M059J (cell line): Measurements from ENCODE around the gene DCLK3. TPM values are rescaled to one million over a fixed set of nuclear protein-coding genes. Genes with fewer than 3 reads are reported as not detected.

Source experiments
- DNase-seq: peaks from one replicate; pipeline ENCODE4 v3.0.0-alpha.2; 2012; ENCODE audit warnings: low read depth
- total RNA-seq: library from RNA; depleted of rRNA; stranded (reverse); fragments of >200 nt; shearing (Covaris generic); gene quantifications from 2 replicates; pipeline ENCODE4 v1.2.3, GENCODE V29; 2014; rRNA removed

DCLK3 gene, protein sequence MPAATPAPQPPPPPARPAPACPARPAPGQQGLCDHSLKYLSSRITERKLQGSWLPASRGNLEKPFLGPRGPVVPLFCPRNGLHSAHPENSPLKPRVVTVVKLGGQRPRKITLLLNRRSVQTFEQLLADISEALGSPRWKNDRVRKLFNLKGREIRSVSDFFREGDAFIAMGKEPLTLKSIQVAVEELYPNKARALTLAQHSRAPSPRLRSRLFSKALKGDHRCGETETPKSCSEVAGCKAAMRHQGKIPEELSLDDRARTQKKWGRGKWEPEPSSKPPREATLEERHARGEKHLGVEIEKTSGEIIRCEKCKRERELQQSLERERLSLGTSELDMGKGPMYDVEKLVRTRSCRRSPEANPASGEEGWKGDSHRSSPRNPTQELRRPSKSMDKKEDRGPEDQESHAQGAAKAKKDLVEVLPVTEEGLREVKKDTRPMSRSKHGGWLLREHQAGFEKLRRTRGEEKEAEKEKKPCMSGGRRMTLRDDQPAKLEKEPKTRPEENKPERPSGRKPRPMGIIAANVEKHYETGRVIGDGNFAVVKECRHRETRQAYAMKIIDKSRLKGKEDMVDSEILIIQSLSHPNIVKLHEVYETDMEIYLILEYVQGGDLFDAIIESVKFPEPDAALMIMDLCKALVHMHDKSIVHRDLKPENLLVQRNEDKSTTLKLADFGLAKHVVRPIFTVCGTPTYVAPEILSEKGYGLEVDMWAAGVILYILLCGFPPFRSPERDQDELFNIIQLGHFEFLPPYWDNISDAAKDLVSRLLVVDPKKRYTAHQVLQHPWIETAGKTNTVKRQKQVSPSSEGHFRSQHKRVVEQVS
- total RNA-seq, result not detected in 2 replicates

DNA sequence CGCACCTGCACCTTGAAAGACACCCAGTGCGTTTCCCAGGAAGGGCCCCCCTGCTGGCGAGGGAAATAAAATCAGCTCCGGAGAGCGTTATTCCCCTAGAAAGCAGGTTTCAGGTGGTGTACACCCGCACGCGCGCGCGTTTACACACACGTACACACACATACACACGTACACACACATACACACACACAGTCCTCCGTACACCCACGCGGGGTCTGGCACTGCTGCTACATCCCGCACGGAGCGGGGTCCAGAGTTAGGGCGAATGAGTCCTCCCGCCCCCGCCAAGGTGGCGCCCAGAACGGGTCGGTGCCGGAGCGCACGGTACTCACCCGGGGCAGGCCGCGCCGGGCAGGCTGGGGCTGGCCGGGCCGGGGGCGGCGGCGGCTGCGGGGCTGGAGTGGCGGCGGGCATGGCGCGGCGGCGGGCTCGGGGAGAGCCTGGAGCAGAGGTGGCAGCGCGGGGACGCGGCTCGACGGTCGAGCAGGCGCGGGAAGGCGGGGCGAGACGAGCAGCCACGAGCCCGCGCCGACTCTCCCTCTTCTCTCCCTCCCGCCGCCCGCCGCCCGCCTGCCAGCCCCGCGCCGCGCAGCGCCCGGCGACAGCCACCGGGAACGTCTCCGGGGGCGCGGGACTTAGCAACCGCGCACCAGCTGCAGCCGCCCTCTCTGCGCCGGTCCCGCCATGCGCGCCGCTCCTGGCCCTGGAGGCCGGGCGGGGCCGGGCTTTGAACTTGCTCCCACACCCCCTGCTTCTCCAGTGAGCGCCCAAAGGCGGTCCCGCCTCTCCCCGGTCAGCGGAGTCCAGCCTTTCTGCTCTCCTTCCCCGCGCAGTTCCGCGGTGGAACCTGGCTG lies at the start of gene DCLK3:
Gene DCLK3, minus strand, starts transcription at position 704 of the 854 bp plus-strand sequence. Its CDS starts 290 bp downstream, at position 414.
- DNase-seq, result no peak

DNA sequence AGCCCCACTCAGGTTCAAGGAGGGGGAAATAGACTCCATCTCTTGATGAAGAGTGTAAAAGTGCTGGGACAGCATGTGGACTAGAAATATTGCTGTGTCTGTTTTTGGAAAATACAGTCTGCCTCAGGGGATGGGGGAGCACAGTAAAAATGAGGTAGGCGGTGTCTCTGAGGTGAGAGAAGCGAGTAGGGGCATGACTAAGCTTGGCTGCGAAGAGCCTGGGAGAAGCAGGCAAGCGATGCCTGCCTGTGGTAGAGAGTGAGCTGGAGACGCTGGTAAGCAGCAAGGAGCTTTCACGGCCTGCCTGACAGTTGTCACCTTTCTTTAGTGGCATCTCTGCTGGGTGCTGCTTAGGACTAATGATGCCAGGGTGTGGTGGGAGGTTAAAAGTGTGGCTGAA lies 49.0 kb upstream of the DCLK3 start:
- DNase-seq, result peak; percentile 24

DNA sequence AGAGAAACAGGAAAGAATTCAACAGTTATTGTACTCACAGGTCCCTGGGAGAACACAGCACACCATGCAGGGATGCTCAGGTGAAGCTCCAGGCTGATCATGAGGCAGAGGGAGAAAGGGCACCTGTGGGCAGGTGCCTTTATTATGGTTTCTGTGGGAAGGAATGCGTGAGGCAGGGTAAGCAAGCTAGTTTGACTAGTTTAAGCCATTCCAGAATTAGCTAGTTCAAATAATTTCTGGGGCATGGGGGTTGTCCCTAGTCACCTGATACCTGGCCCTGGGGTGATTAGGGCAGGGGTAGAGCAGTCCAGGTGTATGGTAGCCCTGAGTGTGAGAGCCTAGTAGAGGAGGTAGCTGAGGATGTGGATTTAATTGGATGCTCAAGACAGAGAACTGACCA lies 47.9 kb upstream of the DCLK3 start:
- DNase-seq, result no peak

DNA sequence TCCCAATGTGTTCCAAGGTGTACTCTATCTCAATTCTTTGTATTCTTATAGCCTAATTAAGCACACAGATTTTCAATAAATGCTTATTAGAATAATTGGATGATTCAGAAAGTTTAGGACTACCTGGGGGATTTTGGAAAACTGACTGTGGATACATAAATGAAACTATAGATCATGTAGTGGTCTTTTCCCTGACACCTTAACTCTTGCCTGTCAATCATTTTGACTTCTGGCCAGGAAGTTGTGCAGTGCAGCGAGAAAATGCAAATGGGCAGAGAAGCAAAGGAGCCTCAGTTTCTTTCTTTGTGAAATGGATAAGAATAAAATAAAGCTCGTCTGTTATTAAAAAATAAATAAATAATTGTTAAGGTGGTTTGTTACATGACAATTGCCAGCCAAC lies 47.4 kb upstream of the DCLK3 start:
- no peak for DNase-seq

DNA sequence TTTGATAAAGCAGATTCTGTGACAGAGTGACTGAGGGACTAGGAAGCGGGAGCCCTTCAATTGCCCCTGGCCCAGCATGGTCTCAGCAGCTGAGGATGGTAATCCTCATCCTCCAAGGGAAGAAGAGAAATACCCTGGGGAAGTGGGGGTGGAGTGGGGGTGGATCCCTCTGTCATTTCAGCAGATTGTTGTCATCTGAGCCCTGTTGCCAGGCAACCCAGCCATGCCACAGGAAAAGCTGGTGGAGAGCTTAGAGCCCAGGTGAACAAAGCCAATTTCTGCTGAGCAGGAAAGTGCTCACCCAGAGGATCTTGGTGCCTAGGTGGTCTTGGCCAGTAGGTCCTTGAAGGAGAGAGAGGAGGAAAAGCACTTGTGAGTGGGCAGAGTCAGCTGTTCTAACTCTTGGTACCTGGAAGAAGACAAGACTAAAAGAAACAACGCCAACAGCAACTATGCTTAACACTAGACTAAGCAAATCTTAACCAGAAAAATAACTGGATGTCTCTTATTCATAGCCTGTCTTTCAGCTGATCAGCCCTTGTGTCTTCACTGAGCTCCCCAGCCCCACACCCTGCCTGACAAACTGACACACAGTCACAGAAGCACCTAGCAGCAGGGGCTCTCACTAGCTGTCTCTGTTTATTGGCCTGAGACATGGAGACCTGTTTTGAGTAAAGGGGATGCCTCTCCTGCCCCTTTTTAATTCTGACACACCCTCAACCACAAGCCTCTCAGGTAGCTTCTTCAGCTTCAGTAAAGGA lies 40.1 kb upstream of the DCLK3 start:
- DNase-seq, result peak; percentile 9

DNA sequence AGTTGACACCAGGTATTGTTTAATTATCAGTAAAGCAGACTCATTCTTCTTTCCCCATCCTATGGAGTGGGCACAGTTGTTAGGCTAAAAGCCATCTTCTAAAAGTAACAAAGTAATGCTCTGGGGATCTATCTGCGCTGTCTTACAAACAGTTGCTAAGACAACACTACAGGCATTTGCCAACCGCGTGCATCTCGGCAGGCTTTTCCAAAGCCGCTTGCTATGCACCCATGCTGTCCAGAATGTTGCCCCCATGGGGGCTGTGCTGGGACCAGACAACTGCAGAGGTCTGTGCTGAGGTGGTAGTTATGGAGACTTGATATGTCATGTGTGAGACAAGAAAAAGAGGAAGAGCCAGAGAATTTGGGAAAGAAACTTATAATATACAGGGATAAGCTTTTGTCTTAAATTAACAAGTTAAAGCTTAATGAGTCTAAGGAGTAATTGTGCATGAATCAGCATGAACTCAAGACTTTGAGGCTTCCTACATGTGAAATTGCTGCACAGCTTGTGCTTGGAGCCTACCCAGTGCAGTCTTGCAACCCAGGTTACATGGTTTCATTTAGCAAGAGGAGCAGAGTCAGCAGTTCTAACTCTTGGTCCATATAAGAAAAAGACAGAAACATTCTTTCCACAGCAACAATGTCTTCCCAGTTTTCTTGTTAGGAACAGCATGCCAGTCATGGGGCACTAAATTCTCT lies 38.9 kb upstream of the DCLK3 start:
- no peak for DNase-seq

DNA sequence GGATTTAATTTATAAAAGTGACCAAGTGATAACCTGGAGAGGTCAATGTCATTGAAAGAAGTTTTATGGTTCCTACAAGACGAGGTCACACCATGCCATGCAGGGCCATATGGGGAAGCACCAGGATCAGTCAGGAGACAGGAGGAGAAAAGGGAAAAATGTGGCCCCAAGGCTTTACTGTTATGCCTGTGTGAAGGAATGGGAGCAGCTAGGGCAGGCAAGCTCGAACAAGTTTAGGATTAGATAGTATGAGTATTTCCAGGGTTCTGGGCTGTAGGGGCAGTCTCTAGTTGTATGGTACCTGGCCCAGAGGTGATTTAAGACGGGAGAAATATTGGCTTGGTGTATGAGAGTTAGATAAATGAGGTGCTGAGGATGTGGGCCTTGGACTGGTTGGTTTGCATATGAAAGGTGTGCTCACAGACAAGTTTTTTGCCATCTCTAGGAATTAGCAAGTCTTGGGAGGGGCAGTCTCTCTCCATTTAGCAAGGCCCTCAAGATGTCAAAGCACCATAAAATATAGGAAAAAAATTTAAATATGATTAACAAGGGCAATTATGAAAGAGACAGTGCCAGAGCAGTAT lies 36.3 kb upstream of the DCLK3 start:
- DNase-seq, result no peak

DNA sequence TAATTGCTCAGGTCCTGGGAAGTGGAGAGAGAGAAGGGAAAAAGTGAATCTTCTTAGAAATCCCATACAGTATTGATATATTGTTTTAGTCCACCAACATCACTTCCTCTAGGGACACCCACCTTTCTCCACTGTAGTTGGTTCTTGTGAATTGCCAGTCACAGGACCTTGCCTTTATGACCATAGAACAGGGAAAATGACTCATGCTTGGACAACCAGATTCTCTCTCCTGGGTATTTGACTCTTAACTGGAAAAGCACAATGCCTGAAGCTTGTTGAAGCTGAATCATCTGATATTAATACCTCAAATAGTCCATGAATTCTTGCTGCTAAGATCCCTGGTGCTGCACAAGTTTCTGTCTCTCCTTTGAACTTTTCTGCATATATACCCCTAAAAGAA lies 32.5 kb upstream of the DCLK3 start:
- peak; percentile 43 for DNase-seq

DNA sequence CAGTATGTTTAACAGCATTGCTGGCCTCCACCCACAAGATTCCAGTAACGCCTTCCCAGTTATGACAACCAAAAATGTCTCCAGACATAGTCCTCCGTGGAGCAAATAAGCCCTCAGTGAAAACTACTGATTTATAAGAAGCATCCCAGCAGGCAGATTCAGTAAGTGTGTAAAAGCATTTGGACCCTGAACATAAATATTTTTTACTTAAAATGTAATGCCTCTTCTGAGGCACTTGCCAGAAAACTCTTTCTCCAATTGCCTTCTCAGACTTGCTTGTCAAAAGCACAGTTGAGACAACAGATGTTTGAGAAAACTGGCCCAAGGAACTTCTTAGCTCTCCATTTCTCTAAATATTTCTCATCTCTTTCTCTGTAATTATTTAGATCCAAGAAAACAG lies 31.8 kb upstream of the DCLK3 start:
- no peak for DNase-seq

DNA sequence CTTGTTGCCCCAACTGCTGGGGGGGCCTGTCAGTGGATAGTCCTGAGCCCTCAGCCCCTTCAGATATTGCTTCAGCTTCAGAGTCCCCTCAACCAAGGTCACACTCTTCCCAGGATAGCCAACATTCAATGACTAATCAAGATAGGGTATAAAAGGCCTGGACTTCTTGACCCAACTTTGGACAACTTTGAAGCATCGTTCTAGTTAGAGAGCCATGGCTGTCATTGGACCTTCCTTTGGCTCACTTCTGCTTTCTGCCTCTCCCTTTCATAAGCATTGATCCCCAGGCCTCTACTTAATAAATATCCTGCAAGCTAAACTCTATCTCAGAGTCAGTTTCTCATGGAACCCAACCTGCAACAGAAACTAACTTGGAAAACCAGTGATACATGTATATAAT lies 31.3 kb upstream of the DCLK3 start:
- DNase-seq, result no peak

DNA sequence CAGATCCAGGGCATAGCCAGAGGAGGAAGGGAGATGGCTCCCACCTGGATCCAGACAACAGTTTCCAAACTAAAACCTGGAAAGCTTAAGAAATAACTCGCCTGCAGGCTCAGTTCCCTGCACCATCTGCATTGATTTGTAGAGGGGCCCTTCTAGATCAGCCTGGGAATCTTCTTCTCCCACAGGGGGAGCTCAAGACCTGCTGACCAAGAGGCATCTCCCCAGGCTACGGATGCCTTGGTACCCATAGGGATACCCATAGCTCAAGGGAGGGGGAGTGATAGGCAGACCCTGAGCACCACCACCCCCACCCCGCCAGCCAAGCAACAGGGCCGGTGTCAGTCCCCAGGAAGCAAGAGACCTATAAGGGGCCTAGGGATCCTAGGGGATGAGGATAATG lies 28.0 kb upstream of the DCLK3 start:
- peak; percentile 24 for DNase-seq

DNA sequence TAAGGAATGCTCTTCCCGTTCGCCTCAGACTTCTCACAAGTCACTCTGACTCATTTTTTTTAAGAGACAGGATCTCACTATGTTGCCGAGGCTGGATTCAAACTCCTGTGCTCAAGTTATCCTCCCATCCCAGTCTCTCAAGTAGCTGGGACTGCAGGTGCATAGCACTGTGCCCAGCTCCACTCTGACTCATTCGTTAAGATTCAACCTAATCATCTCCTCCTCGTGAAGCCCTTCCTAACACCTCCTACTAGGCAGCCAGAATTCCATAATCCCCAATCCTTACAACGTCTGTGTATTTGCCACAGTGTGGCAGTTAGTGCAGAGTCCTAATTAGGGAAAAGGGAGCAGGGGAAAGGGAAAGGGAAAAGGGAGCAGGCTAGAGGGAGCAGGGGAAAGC lies 26.4 kb upstream of the DCLK3 start:
- no peak for DNase-seq

DNA sequence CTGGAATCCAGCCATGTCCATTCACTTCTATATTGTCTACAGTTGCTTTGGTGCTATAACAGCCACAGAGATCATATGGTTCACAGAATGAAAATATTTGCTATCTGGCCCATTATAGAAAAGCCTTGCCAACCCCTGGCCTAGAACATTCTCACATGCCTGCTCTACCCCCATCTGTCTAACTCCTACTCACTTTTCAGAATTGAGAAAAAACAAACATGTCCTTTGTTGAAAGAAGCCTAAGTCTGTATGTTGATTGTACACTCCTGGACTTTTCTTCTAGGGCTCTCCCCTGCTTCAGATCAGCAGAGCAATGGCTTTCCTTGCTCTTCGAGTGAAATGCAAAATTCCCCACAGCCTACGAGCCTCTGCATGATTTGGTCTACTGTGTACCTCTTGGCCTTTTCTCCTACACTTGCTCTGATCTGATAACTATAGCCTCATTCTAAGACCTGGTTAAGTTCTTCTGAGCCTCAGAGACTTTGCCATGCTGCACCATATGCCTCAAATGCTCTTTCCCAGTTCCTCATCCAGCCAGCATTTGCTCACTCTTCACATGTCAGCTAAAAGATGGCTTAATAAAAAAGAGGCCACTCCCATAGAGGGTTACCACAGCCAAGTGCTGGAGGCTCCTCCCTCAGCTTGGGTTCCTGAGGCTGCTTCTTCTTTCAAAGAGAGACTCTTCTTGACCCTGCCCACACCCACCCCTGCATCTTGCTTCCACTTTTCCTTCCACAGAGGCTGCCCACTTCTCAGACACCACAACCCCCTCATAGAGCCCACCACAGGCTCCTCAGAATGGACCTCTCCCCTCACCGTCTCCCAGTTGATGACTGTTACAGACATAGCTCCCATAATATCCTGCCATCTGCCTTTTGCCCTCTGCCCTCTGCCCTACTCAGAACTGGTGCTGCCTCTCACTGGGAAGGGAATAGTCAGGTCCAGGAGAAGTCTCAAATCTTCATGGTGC lies 22.9 kb upstream of the DCLK3 start:
- no peak for DNase-seq

DNA sequence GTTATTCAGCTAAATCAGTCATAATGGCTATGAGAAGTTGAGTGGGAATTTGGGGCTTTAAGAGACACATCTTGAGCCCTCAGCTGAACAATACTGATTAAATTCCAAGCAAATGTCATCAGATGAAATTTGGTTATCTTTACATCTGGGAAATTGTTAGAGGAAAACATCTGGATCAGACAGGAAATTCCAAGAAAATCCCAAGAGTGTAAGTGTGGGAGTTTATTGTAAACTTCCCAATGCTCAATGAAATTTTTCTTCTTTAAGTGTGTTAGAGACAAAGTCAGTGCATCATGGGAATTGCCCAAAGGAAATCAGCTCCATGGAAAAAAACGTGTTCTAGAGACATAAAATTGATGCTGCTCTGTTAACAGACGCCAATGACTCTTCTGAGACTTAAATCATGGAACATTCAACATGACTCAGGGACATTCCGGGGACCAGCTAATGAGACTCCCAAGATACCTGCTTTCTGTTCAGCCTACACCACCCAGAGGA lies 19.8 kb upstream of the DCLK3 start:
- DNase-seq, result peak; percentile 2

DNA sequence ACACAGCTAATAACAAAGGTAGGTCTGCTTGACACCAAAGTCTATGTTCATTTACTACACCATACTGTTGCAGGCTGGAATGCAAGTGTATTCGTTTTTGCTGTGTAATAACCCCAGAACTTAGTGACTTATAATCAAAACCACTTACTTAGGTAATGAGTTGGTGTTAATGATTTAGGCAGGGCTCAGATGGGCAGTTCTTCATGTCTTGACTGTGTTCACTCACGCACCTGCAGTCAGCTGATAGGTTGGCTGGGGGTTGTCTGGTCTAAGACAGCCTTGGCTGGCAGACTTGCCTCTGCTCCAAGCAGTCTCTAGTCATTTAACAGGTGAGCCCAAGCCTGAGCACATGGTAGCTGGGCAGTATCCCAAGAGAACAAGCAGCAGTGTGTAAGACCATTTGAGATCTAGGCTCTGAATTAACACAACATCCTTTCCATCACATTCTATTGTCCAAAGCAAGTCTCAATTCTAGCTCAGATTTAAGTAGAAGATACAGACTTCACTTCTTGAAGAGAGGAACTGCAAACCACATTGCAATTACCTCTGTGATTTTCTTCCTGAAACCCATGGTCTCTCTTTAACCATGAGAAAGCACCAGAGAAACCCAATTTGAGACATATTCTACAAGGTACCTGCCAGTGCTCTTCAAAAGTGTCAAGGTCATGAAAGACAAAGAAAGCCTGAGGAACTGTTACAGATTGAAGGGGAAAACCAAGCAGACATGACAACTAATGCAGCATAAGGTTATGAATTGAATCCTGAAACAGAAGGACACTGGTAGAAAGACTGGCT lies 13.3 kb upstream of the DCLK3 start:
- no peak for DNase-seq

DNA sequence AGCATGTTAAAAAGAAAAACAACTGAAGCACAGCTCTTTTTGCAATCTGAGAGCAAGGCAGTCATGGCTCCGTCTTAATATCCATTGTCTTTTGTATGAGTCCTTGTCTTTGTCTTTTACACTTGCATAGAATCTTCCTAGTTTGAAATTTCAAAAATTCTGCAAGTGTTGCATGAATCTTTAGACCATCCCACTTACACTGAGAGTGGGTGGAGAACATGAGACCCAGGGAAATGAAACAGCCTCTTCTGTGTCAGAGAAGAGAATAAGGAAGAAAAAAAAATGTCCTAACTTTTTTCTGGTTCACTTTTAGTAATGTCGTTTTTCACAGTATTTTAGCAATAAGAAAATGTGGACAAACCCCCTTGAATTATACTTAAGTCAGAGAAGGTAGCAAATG lies 12.1 kb upstream of the DCLK3 start:
- DNase-seq, result no peak

DNA sequence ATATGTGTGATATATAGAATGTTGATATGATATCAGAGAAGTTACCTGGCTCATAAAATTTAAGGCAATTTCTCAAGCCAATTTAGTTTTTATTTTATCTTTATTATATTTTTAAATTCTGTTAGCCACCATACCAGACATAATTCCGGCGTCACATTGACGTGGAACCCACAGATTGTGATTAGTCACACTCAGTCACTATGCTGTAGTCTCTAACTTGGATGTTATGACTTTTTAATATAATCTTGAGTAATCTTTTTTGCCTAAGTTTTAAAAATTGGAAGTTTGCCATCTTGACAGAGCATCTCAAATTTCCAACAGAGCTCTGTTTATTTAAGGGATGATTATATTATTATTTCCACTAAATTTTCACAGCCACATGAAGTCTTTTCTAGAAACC lies 9.7 kb upstream of the DCLK3 start:
- DNase-seq, result no peak

DNA sequence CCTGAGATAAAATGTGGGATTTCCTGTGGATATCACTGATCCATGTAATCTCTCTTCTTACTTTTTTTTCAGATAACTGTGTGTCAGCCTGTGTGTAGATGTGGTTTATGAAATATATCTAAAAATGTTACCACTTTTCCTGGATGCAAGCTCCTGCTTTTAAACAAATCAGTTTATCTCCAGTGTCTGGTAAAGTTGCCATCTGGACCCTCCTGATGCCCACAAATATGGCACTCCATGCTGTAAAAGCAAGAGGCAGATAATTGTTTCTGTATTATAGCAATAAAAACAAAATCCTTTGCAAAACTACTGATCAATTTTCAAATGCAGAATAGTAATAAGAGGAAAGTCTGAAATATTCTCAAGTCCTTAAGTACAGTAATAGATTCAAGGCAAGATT lies 7.6 kb upstream of the DCLK3 start:
- DNase-seq, result no peak
